Skeletal muscle cell (primary cell): ENCODE data around the gene RSKR.
"Not testable (repeated sequence)": the region's sequence is repeated elsewhere in the genome, so short reads cannot be mapped to it uniquely, and the experiment has no call there.

ENCODE experiments used
- DNase-seq: peaks from one replicate; pipeline ENCODE4 v3.0.0-alpha.2; 2010; ENCODE audit warnings: low read depth
- H3K4me3 ChIP-seq: 2 replicates; pipeline ENCODE4 v1.5.1; 2011; ENCODE audit warnings: low read depth, mild to moderate bottlenecking, control low read depth, low read length, moderate library complexity

RSKR gene

DNA sequence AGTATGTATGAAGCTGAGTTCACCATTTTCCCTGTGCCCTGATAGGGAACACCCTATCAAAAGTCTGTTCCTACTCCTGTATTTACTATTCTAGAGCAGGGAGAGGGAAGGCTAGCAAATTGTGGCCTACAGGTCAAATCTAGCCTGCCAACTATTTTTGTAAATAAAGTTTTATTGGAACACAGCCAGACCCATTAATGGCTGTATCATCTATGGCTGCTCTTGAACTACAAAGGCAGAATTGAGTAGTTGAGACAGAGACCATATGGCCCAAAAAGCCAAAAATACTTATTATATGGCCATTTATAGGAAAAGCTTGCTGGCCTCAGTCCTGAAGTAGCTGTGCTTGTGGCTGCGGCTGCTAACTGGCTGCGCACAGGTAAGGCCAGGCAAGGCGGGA, 33.0 kb downstream of the RSKR start:
- no peak for DNase-seq
- H3K4me3 ChIP-seq = no peak overlapping the region

DNA sequence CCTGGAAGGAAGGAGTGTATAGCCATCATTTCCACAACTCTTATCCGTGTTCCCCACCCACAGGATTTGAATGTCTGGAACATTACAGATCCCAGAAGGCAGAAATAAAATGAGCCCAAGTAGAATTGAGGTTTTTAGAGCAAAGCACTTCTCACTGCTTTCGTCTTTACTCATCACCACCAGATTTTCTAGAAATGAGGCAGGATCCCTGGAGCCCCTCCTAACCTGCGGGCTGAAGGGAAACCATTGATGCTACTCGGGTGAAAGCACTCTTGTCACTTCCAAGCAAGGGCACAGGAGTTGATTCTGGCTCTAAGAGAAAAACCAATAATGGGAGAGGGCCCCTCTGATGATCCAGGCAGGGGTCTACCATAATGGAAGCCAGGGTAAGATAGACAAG, 34.5 kb downstream of the RSKR start:
- no peak overlapping the region for H3K4me3 ChIP-seq
- no peak for DNase-seq

DNA sequence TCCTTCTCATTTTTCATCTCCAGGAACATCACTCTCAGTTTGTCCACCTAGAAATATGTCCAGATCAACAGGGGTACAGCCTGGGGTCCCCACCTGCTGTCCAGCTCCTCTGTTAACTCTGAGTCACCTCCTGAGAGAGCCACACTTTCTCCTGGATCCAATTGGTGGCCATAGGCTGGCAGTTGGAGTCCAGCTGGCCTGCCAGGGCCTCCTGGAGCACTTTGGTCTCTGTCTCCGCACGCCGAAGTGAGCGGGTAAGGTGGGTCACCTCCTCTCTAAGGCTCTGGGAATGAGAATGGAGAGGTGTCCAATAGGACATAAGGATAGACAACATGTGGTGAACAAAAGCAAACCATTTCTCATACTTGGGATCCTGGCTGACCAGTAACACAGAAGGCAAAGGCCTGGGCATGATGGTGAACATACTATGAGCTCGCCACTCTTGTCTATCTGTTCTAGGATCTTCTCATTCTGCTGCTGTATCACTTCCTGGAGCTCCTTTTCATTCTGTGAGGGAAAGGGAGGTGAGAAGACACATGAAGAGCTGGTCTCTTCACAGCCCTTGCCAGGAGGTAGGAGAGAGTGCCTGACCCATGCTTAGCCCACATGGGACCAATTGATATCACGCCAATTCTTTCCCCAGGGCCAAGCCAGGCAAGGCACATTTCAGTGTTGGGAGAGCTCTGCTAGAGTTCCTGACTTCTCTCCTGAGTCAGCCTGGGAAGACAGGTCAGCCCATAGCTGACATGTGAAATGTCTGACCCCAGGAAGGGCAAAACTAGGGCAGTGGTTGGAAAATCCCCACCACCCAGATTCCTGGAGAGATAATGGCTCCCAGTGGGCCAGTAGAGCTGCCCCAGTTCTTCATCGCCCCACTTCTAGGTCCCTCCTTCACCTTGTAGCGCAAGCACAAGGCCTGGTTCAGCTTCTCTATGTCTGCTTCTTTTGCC, 35.5 kb downstream of the RSKR start:
- H3K4me3 ChIP-seq = no peak overlapping the region
- DNase-seq = no peak

DNA sequence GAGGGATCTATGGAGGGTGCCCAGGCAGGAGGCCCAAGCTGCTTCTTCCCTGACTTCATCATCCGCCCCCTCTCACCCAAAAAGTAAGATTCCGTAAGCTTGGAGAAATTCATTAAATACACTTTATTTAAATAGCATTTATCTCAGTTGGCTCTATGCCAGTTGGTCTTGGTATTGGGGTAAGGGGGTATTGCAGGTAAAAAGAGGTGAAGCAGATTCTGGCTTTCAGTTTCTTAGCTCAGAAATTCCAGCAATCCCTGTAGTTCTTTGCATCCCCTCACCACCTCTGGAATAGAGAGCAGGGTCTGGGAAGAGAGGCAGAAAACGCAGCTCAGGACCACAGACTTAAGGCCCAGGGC, 36.5 kb downstream of the RSKR start:
- no peak overlapping the region for H3K4me3 ChIP-seq
- DNase-seq = no peak

DNA sequence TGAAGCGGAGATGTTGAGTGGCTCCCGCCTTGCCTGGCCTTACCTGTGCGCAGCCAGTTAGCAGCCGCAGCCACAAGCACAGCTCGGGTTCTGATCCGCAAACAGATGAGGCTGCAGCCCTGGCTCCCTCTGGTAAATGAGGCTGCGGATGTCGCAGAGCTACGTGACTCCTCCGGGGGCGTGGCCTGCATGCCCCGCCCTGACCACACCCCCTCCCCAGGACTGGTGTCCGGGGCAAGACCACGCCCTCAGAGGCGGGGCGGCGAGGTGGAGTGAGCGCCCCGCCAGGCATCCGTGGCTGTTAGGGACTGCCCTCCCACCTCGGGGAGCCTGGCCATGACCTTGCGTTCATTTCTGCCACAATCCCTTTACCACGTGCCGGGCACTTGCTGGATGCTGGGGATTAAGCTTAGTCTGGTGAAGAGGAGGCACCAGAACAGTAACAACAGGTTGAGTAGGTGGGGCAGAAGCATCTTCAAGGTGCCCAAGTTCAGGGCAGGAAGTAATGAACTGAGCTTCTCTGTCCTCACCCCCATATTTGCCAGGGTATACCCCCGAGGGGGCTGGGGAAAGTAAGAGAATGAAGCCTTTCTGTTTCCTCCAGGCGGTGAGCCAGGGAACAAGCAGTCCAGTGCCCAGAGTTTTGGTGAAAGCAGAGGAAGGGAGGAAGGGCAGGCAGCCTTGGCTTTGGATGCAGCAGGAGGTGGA, 37.1 kb downstream of the RSKR start, which contains the start of gene ALDOC:
Gene ALDOC (minus strand): TSS at position 138 of the 708 bp plus-strand sequence. CDS start 1,363 bp downstream, outside the sequence.
- DNase-seq = peak; percentile 79
- H3K4me3 ChIP-seq = peak within 1 kb of the TSS; percentile 49

DNA sequence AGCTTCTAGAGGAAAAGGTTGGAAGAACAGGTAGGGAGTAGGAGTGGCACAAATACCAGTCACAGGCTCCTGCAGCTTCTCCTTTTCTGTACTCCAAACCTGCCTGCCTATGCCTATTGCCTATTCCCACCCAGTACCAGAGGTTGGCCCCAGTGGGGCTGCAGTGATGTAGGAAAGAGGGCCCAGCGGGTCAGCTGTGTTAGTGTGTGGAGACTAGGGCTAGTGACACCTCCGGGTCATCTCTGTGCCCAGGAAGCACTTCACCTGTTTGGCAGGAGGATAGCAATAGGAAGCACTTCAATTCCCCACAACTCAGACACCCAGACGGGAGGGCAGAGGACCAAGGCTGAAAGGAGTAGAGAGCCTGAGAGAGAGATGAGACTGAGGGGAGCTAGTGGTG, 38.0 kb downstream of the RSKR start:
- H3K4me3 ChIP-seq = peak overlapping the region; percentile 36
- not testable (repeated sequence) for DNase-seq

DNA sequence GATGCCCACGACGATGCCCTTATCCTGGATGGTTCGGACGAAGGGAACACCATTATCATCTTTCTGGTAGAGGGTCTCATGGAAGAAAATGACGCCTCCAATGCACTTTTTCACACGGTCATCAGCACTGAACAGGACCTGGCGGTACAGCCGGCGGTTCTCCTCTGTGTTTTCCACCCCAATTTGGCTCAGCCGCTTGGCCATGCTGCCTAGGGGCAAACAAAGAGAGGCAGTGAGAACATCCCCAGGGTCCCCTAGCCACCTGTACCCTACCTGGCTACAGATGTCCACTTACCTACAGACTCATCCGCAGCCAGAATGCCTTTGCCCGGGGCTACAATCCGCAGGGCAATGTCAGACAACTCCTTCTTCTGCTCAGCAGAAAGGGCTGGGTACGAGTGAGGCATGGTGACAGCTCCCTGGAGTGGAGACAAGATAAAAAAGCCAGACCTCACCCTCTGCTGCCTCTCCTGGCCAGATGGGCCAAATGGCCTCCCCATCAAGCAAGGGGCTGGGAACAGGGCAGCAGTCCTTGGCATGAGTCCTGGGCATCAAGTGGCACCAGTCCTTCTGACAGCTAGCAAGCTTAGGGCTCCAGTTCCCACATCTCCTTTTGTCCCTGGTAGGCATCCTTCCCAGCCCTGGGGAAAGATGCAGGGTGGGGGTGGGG, 38.7 kb downstream of the RSKR start:
- DNase-seq = no peak

DNA sequence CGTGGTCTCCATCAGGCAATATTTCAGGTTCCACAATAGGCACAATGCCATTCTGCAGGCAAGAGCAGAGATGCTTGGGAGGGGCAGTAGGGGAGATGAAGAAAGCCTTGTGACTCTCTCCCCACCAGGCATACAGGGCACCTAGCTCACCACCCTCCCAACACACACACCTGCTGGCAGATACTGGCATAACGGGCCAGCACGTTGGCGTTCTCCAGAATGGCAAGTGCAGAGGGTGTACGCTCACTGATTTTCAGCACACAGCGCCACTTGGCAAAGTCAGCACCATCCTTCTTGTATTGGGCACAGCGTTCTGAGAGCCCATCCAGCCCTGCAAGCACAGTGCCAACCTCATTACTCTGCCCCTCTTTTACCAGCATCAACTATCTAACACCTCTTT, 39.5 kb downstream of the RSKR start:
- H3K4me3 ChIP-seq = no peak overlapping the region
- DNase-seq = no peak

More for the DNA sequence above, 38.7 kb downstream of the RSKR start:
- no peak overlapping the region for H3K4me3 ChIP-seq

DNA sequence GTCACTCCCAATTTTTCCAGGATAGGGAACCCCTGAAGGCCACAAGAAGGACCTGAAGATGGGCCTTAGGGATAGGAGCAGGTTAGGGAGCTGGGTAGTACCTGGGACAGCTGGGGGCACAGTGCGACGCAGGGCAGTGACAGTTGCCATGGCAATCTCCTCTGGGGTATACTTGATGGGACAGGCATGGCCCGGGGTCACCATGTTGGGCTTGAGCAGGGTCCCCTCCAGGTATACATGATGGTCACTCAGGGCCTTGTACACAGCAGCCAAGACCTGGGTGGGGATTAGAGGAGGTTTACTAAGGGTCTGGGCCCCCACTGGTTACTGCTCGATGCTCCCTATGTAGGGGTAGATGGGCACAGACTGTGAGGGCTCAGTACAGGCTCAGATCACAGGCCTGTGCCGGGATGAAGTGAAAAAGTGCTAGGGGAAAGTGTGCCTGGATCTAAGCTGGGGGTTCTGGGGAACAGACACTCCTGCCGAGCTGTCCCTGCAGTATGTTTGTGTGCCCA, 40.0 kb downstream of the RSKR start:
- H3K4me3 ChIP-seq = no peak overlapping the region
- no peak for DNase-seq

DNA sequence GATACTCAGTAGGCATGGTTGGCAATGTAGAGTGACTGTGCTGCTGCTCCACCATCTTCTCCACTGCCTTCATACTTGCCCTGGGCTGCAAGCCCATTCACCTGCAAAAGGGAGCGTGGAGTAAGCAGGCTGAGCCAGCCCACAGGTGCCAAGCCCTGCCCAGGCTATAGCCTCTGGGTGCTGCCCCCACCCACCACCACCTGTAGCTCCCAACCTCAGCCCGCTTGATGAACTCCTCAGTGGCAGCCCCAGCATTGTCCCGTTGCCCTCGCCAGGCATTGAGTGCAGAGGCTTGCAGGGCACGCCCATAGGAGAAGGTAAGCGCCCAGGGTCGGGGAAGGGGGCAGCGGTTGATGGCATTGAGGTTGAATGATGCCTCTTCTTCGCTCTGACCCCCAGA, 40.5 kb downstream of the RSKR start:
- no peak overlapping the region for H3K4me3 ChIP-seq

DNA sequence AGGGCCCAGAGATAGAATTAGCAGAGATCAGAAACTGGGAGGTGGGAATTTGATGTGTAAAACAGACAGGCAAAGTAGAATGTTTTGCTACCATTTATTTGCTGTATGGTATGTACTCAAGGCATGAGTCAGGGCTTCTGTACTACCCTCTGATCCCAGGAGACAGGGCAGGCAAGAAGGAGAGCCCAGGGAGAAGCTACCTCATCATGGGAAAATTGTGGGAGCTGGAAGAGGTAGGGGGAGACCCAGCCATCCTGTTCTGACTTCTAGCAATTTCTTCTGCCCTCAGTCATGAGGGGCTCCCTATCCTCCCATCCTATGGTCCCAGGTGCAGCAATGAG, 41.0 kb downstream of the RSKR start:
- no peak for DNase-seq
- H3K4me3 ChIP-seq = no peak overlapping the region

More for the DNA sequence above, 40.5 kb downstream of the RSKR start:
- DNase-seq = no peak

DNA sequence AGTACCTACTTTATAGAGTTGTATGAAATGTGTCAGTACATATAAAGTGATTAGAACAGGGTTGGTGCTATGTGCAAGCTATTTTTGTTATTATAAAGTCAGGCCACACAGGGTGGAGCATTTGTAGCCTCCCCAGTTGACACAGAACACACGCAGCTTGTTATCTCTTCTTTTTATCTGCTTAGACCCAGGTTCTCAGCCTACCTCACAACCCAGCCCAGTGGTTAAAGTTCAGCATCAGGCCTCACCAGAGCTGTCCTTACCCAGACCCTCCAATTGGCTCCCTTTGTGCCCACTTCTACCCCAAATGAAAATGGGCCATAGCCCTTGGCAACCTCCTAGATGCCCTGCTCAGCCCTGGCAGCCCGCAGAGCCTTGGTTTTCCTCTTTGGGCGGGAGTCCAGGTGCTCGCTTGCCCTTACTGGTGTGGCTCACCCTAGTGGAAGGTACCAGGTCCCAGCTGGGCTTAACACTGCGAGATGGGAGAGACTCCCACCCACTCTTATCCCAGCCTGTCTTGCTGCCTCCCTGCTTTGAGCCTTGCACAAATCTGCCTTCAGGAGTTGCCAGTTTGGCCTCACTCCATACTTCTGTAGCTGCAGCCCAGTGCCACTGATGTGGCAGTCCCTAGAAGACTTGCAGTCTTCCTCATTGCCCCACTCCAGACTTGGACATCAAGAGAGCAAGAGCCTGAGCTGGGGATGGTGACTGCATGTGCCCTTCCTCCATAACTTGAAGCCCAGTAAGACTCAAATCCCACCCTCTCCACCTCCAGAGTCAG, 41.5 kb downstream of the RSKR start:
- H3K4me3 ChIP-seq = no peak overlapping the region
- DNase-seq = no peak

DNA sequence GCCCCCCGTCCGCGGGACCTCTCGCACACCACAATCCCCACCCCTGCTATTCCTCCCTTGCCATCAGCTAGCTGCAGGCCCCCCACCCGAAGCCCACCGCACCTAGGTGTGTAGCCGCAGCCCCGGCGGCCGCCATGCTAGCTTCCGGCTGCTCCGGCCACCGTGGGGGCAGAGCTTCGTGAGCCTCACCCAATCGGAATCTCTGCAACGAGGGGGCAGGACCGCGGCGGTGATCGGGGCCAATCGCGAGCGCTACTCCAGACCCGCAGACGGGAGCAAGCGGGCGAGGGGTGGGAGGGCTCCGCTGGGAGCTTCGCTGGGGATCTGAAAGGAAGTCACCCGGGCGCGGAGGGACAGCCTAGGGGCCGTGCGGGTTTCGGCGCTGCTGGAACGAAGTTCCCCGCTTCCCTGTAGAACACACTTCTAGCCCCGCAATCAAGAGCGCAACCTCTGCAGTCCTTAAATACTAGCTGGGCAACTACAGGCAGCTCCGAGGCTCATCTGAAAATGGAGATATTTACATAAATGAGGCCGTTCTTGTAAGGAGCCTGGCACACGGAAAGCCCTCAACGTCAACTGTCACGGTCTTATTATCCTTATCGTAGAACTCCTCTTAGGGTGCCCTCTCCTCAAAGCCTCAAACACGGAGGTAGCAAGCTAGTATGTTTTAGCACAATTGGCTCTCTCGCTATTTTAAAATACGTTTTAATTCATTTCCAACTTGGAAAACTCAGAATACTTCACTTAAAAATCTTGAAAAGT, 42.4 kb downstream of the RSKR start, which contains the start of gene PIGS:
Gene PIGS (minus strand): TSS at position 164 of the 762 bp plus-strand sequence. CDS start 28 bp downstream, at position 136.
- peak; percentile 62 for DNase-seq
- H3K4me3 ChIP-seq = peak within 1 kb of the TSS; percentile 70

DNA sequence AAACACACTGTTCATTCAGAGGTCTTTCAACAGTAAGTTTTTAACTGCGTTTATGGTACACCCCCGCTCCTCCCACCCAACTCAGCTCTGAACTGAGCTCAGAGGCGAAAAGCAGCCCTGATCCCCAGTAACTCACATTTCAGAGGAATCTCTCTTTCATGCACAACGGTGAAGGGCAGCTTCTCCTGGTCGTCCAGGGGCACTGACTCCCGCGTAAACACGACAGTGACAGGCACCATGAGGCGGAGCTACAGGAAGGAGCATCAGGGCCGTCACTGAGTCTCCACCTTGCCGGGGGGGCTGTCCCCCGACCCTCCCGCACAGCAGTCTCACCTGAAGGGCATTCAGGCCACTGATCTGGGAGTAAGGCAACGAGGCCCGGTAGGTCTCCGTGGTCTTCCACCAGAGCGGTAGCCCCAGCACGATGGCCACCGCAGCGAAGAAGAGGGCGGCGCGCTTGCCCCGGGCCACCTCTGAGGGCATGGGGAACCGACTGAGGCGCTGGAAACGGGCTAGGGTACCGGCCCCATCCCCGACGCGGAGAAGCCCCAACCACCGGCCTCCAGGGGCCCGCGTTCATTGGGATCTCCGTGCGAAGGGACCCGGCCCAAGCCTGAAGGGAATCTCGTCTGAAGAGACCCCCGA, 43.1 kb downstream of the RSKR start:
- H3K4me3 ChIP-seq = peak overlapping the region; percentile 70
- no peak for DNase-seq

DNA sequence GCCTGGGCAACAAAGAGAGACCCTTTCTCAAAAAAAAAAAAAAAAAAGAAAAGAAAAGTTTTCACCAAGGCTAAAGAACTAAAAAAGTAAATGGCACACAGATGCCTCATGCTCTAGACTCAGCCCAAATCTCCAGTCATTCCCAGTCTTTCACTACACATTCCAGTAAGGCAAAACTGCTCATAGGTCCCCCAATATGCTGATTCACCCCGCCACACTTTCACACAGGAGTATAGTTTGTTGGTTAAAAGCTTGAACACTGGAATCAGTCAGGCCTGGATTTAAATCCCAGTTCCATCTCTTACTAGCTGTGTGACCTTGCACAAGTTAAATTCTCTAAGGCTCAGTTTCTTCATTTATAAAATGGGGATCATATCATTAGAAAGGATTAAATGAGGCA, 44.5 kb downstream of the RSKR start:
- no peak for DNase-seq

DNA sequence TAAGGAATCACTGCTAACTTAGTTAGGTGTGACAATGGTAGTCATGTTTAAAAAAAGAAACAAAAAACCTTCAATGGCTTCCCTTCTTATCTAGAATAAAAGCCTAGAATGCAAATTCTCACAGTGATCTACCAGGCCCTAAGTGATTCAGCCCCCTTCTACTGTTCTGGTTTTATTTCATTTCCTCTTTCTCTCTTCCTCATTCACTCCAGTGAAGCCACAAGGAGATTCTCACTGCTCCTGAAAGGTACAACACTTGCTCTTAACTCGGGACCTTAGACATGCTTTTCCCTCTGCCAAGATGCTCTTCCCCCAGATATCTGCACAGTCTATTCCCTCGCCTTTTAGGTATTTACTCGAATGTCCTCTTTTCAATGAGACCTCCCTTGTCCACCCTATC, 46.4 kb downstream of the RSKR start:
- no peak overlapping the region for H3K4me3 ChIP-seq
- DNase-seq = no peak

More for the DNA sequence above, 44.5 kb downstream of the RSKR start:
- H3K4me3 ChIP-seq = no peak overlapping the region

DNA sequence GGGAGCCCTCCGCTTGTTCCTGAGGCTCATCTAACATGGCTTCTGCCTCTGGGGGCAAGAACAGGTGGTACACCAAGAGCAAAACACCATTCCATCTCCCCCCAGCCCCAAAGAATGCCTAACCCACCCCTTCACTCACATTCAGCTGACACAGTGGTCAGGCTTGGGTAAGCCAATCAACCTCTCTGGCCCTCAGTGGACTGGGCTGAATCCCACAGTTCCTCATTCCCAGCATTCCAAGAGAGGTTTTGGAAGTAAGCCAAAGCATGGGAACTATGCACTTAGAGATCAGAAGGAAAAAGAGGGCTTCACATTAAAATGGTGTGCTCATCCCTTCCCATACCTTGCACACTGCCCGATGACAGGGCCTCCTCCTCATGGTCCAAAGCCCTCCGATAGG, 50.5 kb downstream of the RSKR start:
- no peak for DNase-seq
- no peak overlapping the region for H3K4me3 ChIP-seq
